Measurements from ENCODE around the gene NSD2.
"Not testable (repeated sequence)": the region's sequence is repeated elsewhere in the genome, so short reads cannot be mapped to it uniquely, and the experiment has no call there.

Gene NSD2

GRCh38 chr4:2011583-2011982, 140.4 kb downstream of the NSD2 start:
- no peak for DNase-seq

GRCh38 chr4:2015008-2015407, 143.8 kb downstream of the NSD2 start:
- no peak for DNase-seq

- DNase-seq = not testable (repeated sequence)
These were observed 150.3 kb downstream of the NSD2 start for GRCh38 chr4:2021358-2022018.

GRCh38 chr4:2024683-2025082, 153.5 kb downstream of the NSD2 start:
- DNase-seq = no peak

- DNase-seq = no peak
These were observed 154.6 kb downstream of the NSD2 start for GRCh38 chr4:2025817-2026216.

- DNase-seq = not testable (repeated sequence)
These were observed 155.9 kb downstream of the NSD2 start for GRCh38 chr4:2027120-2027519.

GRCh38 chr4:2031161-2031560, 160.0 kb downstream of the NSD2 start:
- not testable (repeated sequence) for DNase-seq
